Tibial nerve (tissue), 3 donors: ENCODE results near the gene CNP.

Experiments used
- POLR2A ChIP-seq, 2 donors: fragments of 450-650 bp; IDR thresholded peaks; one replicate each; pipeline ENCODE4 v1.6.1; 2017; ENCODE audit warnings: antibody characterized with exemption in 2 of 2, mild to moderate bottlenecking in 2 of 2, moderate library complexity in 2 of 2
- TF ChIP-seq, protein P1 (sequence below), 5 experiments: fragments of 200-600 bp in 3 of 5; fragments of 450-650 bp in 2 of 5; sonication (generic) in 3 of 5; IDR thresholded peaks; one replicate each; pipeline ENCODE4 v1.5.1; 2016 to 2019; ENCODE audit warnings: antibody characterized with exemption in 5 of 5, mild to moderate bottlenecking in 3 of 5, moderate library complexity in 2 of 5

- TF ChIP-seq, protein P1, sequence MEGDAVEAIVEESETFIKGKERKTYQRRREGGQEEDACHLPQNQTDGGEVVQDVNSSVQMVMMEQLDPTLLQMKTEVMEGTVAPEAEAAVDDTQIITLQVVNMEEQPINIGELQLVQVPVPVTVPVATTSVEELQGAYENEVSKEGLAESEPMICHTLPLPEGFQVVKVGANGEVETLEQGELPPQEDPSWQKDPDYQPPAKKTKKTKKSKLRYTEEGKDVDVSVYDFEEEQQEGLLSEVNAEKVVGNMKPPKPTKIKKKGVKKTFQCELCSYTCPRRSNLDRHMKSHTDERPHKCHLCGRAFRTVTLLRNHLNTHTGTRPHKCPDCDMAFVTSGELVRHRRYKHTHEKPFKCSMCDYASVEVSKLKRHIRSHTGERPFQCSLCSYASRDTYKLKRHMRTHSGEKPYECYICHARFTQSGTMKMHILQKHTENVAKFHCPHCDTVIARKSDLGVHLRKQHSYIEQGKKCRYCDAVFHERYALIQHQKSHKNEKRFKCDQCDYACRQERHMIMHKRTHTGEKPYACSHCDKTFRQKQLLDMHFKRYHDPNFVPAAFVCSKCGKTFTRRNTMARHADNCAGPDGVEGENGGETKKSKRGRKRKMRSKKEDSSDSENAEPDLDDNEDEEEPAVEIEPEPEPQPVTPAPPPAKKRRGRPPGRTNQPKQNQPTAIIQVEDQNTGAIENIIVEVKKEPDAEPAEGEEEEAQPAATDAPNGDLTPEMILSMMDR (IDR thresholded peaks at IDR 0.05), result no peak
- TF ChIP-seq POLR2A (IDR thresholded peaks at IDR 0.05), result no peak
These were observed 4.3 kb downstream of the CNP start for GRCh38 chr17:41970901-41971331.
